Measurements from ENCODE around the gene GPR176. TPM values are rescaled to one million over a fixed set of nuclear protein-coding genes. Genes with fewer than 3 reads are reported as not detected.
A peak's percentile ranks its signal among the peaks of the same experiment; 100 is the strongest.

The GPR176 gene
- polyA plus RNA-seq, 3 donors, result 0.08 to 0.18 TPM; not detected in 1

DNA sequence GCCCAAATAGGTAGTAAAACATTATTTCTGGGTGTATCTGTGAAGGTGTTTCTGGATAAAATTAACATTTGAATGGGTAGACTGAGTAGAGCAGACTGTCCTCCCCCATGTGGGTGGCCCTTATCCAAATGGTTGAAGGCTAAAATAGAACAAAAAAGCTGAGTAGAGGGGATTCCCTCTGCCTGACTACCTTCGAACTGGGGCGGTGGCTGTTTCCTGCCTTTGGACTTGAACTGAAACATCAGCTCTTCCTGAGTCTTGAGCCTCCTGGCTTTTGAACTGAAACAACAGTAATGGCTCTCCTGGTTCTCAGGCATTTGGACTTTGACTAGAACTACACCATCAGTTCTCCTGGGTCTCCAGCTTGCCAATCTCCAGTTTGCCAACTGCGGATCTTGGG lies 4.4 kb upstream of the GPR176 start:
- no peak overlapping the region for H3K4me2 ChIP-seq (replicated peaks; ENCODE audit: extremely low read depth, low read length, poor library complexity, severe bottlenecking)
- WGBS (ENCODE audit: insufficient coverage), result 71% methylated on average over 2 of the region's 3 CpGs
- no peak overlapping the region for H3K4me3 ChIP-seq (replicated peaks in 1 of 3; ENCODE audit: low read depth in 2 of 3, low read length in 3 of 3)
- peaks cover 13% of the 10 kb centered on the region for H3K4me1 Mint-ChIP-seq
- no peak overlapping the region for H3K9ac ChIP-seq (ENCODE audit: insufficient read depth, low read length, poor library complexity, severe bottlenecking)
- peaks cover 0 to 8% (median 3%) of the 10 kb centered on the region in 7 donors for H3K9me3 Mint-ChIP-seq
- H3K27me3 Mint-ChIP-seq (ENCODE audit: low read depth in 3 of 3), result peaks cover 13 to 39% (median 19%) of the 10 kb centered on the region in 3 donors
- H3K9me3 ChIP-seq (replicated peaks in 1 of 2; ENCODE audit: control insufficient read depth in 1 of 2, insufficient read depth in 1 of 2, low read length in 2 of 2), result no peaks in the 10 kb centered on the region
- H3K36me3 Mint-ChIP-seq, result peaks cover 0 to 6% of the 10 kb centered on the region in 2 donors
- DNase-seq, result no peak
- no peaks in the 10 kb centered on the region for H3K79me2 ChIP-seq (ENCODE audit: insufficient read depth, low read length)
- peaks cover 5 to 34% of the 10 kb centered on the region in 2 donors for H3K27me3 ChIP-seq (ENCODE audit: control insufficient read depth in 2 of 2, insufficient read depth in 2 of 2, low read length in 2 of 2)
- H2AFZ ChIP-seq (ENCODE audit: insufficient read depth, low read depth, low read length, poor library complexity, severe bottlenecking), result no peak overlapping the region
- H3K4me1 ChIP-seq (ENCODE audit: control insufficient read depth in 1 of 2, insufficient read depth in 2 of 2, low read length in 2 of 2), result peaks cover 18 to 20% of the 10 kb centered on the region in 2 donors
- no peaks in the 10 kb centered on the region for H4K20me1 ChIP-seq (ENCODE audit: insufficient read depth, low read length)
- no peaks in the 10 kb centered on the region for H3K36me3 ChIP-seq (replicated peaks in 1 of 2; ENCODE audit: control insufficient read depth in 1 of 2, insufficient read depth in 2 of 2, low read length in 2 of 2)
- H3K4me3 Mint-ChIP-seq, result no peak overlapping the region
- no peak overlapping the region for H3K27ac Mint-ChIP-seq
- intact Hi-C loops (cut with micrococcal nuclease), result no loop called here
- H3K27ac ChIP-seq (ENCODE audit: low read depth in 1 of 2, low read length in 2 of 2), result no peak overlapping the region
- TF ChIP-seq, protein P1, sequence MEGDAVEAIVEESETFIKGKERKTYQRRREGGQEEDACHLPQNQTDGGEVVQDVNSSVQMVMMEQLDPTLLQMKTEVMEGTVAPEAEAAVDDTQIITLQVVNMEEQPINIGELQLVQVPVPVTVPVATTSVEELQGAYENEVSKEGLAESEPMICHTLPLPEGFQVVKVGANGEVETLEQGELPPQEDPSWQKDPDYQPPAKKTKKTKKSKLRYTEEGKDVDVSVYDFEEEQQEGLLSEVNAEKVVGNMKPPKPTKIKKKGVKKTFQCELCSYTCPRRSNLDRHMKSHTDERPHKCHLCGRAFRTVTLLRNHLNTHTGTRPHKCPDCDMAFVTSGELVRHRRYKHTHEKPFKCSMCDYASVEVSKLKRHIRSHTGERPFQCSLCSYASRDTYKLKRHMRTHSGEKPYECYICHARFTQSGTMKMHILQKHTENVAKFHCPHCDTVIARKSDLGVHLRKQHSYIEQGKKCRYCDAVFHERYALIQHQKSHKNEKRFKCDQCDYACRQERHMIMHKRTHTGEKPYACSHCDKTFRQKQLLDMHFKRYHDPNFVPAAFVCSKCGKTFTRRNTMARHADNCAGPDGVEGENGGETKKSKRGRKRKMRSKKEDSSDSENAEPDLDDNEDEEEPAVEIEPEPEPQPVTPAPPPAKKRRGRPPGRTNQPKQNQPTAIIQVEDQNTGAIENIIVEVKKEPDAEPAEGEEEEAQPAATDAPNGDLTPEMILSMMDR (IDR thresholded peaks at IDR 0.05), result no peak

DNA sequence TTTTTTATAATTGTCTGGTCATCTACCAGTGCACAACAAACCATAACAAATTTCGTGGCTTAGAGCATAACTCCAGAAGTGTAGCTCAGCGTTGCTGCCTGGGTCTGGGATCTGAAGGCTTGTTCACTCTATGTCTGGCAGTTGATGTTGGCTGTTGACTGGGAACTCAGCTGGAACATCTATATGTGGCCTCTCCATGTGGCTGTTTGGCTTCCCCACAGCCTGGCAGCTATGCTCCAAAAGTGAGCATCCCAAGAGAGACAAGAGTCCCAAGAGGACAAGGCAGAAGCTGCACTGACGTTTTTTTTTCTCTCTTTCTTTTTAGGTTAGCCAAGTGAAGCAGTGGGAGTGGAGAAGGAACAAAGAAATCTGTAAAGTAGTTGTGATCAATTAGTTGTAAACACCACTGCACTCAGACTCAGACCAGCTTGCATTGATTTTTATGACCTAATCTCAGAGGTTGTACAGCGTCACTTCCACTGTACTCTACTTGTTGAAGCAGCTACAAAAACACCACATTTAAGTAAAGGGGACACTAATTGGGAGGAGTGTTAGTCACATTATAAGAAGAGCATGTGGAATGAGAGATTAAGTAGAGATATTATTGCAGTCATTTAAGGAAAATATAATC lies 2.5 kb upstream of the GPR176 start:
- H3K36me3 ChIP-seq (replicated peaks in 1 of 2; ENCODE audit: control insufficient read depth in 1 of 2, insufficient read depth in 2 of 2, low read length in 2 of 2), result no peaks in the 10 kb centered on the region
- no CpG with 5 or more reads among the region's 4 CpGs for WGBS (ENCODE audit: insufficient coverage)
- no peaks in the 10 kb centered on the region for H3K79me2 ChIP-seq (ENCODE audit: insufficient read depth, low read length)
- Mint-ChIP-seq H3K4me3 (no peak overlapping the region), H3K27me3 (ENCODE audit: low read depth in 3 of 3) (peaks cover 31 to 54% (median 37%) of the 10 kb centered on the region in 3 donors), H3K4me1 (peaks cover 17% of the 10 kb centered on the region), H3K36me3 (peaks cover 0 to 10% of the 10 kb centered on the region in 2 donors), H3K9me3 (peaks cover 0 to 12% (median 5%) of the 10 kb centered on the region in 7 donors), H3K27ac (no peak overlapping the region)
- intact Hi-C loops (cut with micrococcal nuclease), result no loop called here
- H3K9ac ChIP-seq (ENCODE audit: insufficient read depth, low read length, poor library complexity, severe bottlenecking), result no peak overlapping the region
- peak overlapping the region; percentile 12 for H2AFZ ChIP-seq (ENCODE audit: insufficient read depth, low read depth, low read length, poor library complexity, severe bottlenecking)
- H3K4me1 ChIP-seq (ENCODE audit: control insufficient read depth in 1 of 2, insufficient read depth in 2 of 2, low read length in 2 of 2), result peaks cover 20 to 21% of the 10 kb centered on the region in 2 donors
- H3K27ac ChIP-seq (ENCODE audit: low read depth in 1 of 2, low read length in 2 of 2), result no peak overlapping the region
- peaks cover 22 to 52% of the 10 kb centered on the region in 2 donors for H3K27me3 ChIP-seq (ENCODE audit: control insufficient read depth in 2 of 2, insufficient read depth in 2 of 2, low read length in 2 of 2)
- no peak overlapping the region for H3K4me2 ChIP-seq (replicated peaks; ENCODE audit: extremely low read depth, low read length, poor library complexity, severe bottlenecking)
- H3K9me3 ChIP-seq (replicated peaks in 1 of 2; ENCODE audit: control insufficient read depth in 1 of 2, insufficient read depth in 1 of 2, low read length in 2 of 2), result no peaks in the 10 kb centered on the region
- DNase-seq, result no peak
- TF ChIP-seq, protein P1 (IDR thresholded peaks at IDR 0.05), result no peak
- H4K20me1 ChIP-seq (ENCODE audit: insufficient read depth, low read length), result no peaks in the 10 kb centered on the region
- no peak overlapping the region for H3K4me3 ChIP-seq (replicated peaks in 1 of 3; ENCODE audit: low read depth in 2 of 3, low read length in 3 of 3)
